GM21526 (cell line): ENCODE results near the gene FBLN5.
A peak's percentile ranks its signal among the peaks of the same experiment; 100 is the strongest.
"Not testable (repeated sequence)": the region's sequence is repeated elsewhere in the genome, so short reads cannot be mapped to it uniquely, and the experiment has no call there.

Experiments used
- ATAC-seq: cut with Tn5 transposase; IDR thresholded peaks from one replicate; pipeline ENCODE4 v1.9.1; 2021; ENCODE audit warnings: moderate library complexity; ENCODE audit not compliant: unreplicated experiment, low FRiP score

Gene FBLN5

DNA sequence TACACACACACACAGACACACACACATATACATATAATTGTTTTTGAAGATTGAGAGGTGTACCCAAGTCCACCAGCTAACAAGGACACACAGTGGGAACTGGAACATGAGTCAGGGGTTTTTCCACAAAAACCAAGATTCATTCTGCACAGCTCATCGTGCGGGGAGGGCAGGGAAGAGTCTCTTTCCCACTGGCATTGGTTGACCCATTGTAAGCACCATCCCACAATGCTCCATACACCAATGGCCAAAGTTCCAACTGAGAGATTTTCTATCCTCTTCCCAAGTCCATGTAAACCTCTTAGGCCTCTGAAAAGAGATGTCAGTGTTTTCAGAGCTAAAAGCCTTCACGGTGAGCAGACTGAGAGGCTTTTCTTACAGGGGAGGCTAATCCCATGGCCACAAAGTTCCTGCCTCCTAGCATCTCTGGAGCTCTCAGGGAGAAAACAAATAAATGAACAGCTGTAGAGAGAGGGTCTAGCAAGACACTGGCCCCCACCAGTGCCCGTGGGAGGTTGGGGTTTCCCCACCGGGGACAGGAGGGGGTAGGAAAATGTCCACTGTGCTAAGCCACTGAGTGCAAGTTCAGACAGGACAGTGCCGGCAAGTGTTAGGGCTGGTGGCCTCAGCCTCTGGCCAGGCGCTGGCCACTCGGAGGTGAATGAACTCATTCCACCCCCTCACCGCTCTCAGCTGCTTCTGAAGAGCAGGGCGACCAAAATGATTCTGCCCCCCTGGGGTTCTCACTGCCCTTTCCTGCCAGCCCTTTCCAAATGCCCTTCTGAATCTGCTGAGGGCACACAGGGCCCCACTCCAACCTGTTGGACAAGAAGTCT is 58.6 kb downstream of the FBLN5 start:
- no peak for ATAC-seq

DNA sequence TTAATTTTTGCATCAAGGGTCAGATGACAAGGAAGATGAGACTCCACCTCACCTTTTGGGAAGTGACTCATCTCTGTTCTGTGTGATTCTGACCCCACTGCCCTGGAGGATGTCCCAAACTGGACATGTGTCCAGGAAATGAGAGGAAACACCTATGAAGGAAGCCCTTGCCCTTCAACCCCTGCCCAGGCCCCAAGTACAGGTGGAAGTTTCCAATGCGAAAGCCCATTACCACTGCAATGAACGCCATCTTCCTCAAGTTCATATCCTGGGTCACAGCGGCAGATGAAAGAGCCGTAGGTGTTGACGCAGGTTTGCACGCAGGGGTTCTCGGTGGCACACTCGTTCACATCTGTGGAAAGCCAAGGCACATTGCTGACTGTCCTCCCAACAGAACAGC is 60.5 kb downstream of the FBLN5 start:
- ATAC-seq = no peak

DNA sequence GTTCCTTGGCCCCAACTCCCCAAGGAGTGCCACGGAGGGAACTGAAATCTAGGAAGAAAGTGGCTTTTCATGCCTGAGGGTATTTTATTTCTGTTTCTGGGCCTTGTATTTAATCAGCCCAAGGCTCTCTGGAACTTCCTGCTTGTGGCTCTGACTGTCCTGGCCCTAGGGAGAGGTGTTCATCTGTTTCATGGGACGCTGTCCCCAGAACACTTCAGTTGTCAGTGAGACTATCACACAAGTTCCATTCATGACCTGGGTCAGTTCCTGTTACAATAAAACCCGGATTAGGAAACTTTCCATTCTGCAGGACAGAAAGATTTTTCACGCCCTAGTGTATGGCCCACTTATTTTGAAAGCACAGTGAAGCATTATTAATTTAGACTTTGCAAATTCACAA is 61.7 kb downstream of the FBLN5 start:
- no peak for ATAC-seq

DNA sequence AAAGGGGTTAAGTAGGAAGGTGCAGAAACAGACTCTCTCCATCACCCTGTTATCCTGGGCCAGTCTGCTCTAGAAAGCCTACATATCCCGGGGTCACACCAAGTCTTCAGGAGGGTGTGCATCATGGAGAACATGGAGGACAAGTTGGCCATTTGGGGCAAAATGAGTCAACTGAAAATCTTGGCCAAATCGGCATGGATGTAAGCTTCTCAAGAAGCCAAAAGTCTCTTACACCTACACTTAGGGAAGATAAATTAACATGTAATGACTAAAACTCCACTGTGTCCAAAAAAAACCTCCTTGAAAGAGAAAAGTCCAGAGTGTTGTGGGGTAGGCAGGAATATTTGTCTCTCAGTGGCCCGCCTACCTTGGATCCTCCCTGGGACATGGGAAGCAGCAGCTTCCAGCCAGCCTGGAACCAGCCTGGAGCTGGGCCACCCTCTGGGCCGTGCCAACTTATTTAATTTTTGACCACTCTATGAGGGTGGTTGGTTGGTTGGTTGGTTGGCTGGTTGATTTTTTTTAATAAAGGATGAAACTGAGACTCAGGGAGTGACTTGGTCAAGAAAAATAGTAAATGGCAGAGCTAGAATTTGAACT is 62.3 kb downstream of the FBLN5 start:
- no peak for ATAC-seq

DNA sequence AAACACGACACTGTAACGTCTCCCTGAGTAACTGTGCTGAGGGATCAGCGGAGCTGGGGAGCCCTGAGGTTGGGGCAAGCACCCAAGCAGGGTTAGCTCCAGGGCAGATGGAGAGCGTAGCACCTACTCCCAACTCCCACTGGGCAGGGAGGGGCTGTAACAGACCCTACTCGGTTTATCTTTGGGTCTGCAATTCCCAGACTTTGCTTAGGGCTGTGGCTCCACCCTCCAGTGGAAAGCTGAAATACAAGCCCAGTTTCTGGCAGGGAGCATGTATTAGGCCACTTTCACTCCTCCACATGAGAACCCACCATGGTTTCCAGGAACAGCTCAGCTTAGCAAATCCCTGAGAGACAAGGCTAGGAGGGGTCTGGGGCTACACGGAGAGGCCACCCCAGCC is 62.8 kb downstream of the FBLN5 start:
- no peak for ATAC-seq

GRCh38 chr14:91883753-91884152 is 63.7 kb downstream of the FBLN5 start:
- no peak for ATAC-seq

- ATAC-seq = no peak
These were observed 64.7 kb downstream of the FBLN5 start for GRCh38 chr14:91882776-91883175.

GRCh38 chr14:91882369-91882768 is 65.1 kb downstream of the FBLN5 start:
- ATAC-seq = no peak

GRCh38 chr14:91879196-91879595 is 68.3 kb downstream of the FBLN5 start:
- no peak for ATAC-seq

DNA sequence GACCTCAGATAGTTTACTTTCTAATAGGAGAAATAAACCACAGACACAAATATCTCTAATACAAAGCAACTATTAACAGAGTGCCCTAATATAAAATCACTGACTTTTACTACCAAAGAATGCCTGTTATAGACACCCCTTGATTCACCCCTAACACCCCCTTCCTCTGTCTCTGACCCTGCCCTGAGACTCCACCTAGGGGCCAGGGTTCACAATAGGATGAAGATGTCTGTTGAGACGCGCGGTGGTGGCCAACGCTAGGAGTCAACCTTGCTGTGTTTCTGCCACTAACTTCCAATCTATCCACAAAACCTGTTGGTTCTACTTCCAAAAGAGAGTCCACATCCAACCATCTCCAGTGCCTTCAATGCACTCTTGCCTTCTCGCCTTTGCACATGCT is 69.2 kb downstream of the FBLN5 start:
- ATAC-seq = no peak

GRCh38 chr14:91877376-91877915 is 70.0 kb downstream of the FBLN5 start:
- ATAC-seq = no peak

DNA sequence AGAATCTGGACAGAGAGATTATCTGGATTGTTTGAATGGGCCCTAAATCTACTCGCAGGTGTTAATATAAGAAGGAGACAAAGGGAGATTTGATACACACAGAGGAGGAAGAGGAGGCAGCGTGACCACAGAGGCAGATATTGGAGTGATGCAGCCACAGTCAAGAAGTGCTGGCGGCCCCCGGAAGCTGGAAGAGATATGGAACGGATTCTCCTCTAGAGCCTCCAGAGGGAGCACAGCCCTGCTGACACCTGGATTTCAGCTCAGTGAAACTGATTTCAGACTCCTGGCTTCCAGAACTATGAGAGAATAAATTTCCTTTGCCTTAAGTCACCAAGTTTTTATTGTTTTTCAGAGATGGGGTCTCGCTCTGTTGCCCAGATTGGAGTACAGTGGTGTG is 71.0 kb downstream of the FBLN5 start:
- ATAC-seq = no peak

DNA sequence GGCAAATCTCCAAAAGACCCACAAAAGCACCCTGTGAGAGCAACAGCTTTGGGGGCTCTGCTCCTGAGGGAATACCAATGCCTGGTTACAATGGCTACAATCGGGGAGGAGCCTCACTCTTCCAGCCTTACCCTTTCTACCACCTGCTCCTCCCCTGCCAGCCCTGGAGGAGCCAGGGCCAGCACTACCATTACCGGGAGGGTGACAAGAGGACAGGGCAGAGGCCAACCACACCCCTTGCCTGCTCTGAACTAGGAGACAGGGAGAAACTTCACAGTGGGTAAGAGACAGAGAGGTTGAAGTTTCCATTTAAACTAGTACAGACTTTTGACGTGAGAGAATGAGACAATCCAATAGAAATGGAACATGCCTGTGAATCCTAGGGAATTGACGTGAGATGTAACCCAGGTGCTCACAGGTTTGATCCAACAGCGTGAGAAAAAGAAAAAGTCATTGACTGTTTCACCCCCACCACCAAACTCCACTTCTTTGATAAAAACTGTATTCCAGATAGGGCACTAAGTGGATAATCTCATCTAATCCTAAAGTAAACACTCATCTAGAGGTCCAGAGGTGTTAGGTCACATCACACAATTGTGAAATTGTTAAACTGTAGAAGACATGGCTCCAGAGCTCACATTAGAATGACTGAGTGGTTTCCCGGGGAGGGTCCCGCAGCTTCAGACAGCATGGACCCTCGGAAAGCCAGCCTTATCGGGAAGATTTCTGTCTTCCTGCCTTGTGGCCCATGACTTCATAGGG is 71.8 kb downstream of the FBLN5 start:
- ATAC-seq = no peak

- peak; percentile 66 for ATAC-seq
These were observed 73.8 kb downstream of the FBLN5 start for GRCh38 chr14:91873471-91874415.

DNA sequence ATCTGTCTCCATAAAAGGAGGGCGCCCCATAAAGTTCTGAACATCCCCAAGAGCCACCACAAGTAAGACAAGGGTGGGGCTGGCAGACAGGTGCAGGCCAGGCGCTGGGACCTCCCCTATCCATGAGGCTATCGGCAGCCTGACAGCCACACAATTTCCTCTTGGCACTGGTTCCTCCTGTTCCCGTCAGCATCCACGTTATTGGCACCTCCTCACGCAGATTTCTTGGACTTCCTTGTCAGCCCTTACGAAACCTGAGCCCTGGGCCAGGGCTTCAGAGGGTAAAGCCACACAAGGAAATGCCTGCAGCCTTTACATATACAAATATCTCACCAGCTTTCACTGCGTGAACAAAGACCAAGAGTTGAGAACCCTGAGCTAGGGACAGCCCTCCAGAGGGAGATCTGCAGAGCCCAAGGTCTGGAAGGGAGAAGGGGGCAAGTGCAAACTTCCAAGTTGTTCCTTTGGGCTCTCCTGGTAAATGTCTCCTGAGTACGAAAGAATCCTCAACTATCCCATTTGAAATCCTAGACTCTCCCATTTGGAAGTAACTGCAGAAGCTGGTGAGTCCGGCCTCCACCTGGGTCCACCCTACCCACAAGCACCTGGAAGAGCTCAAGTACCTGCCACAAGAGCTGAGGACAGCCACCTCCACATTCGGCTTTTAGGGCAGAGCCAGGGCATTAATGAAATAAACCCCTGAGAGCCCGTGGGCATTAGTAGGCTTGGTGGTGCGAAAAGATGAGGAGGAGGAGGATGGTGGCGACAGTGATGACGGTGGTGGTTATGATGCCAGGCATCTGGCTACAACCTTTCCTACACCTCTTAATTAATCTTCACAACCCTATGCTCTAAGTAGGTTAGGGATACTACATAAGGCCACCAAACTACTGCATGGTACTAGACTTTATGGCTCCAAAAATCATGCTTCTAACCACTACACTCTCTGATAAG is 74.7 kb downstream of the FBLN5 start:
- peak; percentile 22 for ATAC-seq

DNA sequence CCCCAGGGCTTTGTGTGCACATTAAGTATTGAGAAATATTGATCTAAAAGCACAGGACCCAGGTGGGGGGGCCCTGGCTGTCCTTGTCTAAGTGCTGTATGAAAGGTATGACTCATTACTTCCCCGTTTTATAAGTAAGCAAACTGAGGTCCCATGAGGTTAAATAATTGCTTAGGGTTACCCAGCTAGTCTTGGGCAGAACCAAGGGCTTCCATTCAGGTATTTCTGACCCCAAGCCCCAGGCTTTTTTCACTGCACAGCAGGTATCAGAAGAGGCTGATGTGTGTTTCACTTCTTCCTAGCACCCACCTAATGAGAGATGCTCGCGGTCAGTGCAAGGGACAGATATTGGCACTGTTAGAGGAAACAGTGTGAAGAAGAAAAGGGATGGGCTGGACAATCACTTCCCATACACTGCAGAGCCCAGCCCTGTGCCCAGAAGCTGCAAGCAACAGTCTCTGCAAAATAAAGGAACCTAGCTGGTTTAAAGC is 75.4 kb downstream of the FBLN5 start:
- peak; percentile 48 for ATAC-seq

- ATAC-seq = not testable (repeated sequence)
These were observed 76.1 kb downstream of the FBLN5 start for GRCh38 chr14:91871401-91871800.

DNA sequence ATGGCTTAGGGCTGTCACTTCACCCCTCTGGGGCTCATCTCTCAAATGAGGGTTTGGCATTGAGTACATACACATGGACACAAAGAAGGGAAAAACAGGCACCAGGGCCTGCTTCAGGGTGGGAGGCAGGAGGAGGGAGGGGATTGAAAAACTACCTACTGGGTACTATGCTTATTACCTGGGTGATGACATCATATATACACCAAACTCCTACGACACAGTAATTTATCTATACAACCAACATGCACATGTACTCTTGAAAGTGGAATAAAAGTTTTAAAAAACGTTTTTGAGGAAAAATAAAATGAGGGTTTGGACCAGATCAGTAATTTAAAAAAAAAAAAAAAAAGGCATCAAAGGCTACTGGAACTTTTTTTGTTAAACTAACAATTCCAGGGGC is 76.6 kb downstream of the FBLN5 start:
- ATAC-seq = no peak

DNA sequence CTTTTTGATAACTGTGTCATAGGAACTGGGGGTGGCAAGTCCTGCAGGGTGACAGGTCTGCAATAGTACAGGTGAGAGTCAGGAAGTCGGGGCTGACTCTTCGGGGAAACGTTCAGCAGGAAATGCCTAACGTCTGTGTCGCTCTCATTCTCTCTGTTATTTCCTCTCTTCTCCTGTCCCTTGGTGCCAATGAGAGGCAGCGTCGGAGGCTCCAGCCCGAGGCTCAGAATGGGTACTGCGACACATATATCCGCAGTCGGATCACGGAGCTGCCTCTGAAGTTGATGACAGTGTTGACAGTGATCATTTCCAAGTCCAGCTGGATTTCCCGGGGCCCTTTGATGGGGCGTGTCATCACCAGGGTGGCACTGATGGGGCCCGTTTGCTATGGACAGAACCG is 77.5 kb downstream of the FBLN5 start:
- ATAC-seq = no peak
